SK-N-SH treated with all-trans-retinoic acid at 6 μM for 48 hours (cell line): Measurements from ENCODE around the gene AFG3L2.

Source experiments
- ATAC-seq: fragments of 200-7000 bp; cut with Tn5 transposase; 3 replicates; pipeline ENCODE4 v1.9.1; 2020; ENCODE audit warnings: mild to moderate bottlenecking, moderate library complexity
- ARNTL ChIP-seq: fragments of 450-650 bp; formaldehyde crosslinking; IDR thresholded peaks from 2 replicates; pipeline ENCODE4 v1.5.0; 2020; ENCODE audit warnings: low read depth, mild to moderate bottlenecking, moderate library complexity, borderline replicate concordance
- CREB5 ChIP-seq: fragments of 250-450 bp; sonication (Bioruptor Pico); IDR thresholded peaks from 2 replicates; pipeline ENCODE4 v1.5.1; 2020; ENCODE audit warnings: low read depth, mild to moderate bottlenecking, moderate library complexity
- ISL1 ChIP-seq: fragments of 250-450 bp; sonication (Bioruptor Pico); IDR thresholded peaks from 2 replicates; pipeline ENCODE4 v2.1.2; 2022; ENCODE audit warnings: mild to moderate bottlenecking, moderate library complexity
- RARB ChIP-seq: fragments of 250-450 bp; sonication (Bioruptor Pico); IDR thresholded peaks from 2 replicates; pipeline ENCODE4 v1.8.0; 2021; ENCODE audit warnings: mild to moderate bottlenecking, moderate library complexity
- TCF4 ChIP-seq: fragments of 250-450 bp; sonication (Bioruptor Pico); IDR thresholded peaks from 2 replicates; pipeline ENCODE4 v1.8.0; 2021; ENCODE audit warnings: mild to moderate bottlenecking, moderate library complexity, borderline replicate concordance
- TOX ChIP-seq: fragments of 250-450 bp; sonication (Bioruptor Pico); IDR thresholded peaks from 2 replicates; pipeline ENCODE4 v1.8.0; 2021; ENCODE audit warnings: mild to moderate bottlenecking, moderate library complexity, borderline replicate concordance
- ZFP3 ChIP-seq: fragments of 250-450 bp; sonication (Bioruptor Pico); IDR thresholded peaks from 2 replicates; pipeline ENCODE4 v1.5.0; 2020; ENCODE audit warnings: mild to moderate bottlenecking, moderate library complexity
- ZNF565 ChIP-seq: fragments of 450-650 bp; formaldehyde crosslinking; conservative IDR thresholded peaks from 2 replicates; pipeline ENCODE4 v1.5.0; 2020; ENCODE audit warnings: low read depth, mild to moderate bottlenecking, moderate library complexity
- ZNF8 ChIP-seq: fragments of 450-650 bp; formaldehyde crosslinking; IDR thresholded peaks from 2 replicates; pipeline ENCODE4 v1.5.0; 2020; ENCODE audit warnings: mild to moderate bottlenecking, moderate library complexity
- TF ChIP-seq, protein P1 (sequence below): fragments of 250-450 bp; sonication (Bioruptor Pico); IDR thresholded peaks from 2 replicates; pipeline ENCODE4 v1.8.0; 2021; ENCODE audit warnings: low read depth, mild to moderate bottlenecking, moderate library complexity, borderline replicate concordance
- TF ChIP-seq, protein P2 (sequence below): fragments of 250-450 bp; sonication (Bioruptor Pico); IDR thresholded peaks from 2 replicates; pipeline ENCODE4 v1.5.1; 2021; ENCODE audit warnings: mild to moderate bottlenecking, moderate library complexity

AFG3L2 gene

GRCh38 chr18:12281861-12282260, 95.2 kb downstream of the AFG3L2 start (continued):
- TF ChIP-seq, protein P1, sequence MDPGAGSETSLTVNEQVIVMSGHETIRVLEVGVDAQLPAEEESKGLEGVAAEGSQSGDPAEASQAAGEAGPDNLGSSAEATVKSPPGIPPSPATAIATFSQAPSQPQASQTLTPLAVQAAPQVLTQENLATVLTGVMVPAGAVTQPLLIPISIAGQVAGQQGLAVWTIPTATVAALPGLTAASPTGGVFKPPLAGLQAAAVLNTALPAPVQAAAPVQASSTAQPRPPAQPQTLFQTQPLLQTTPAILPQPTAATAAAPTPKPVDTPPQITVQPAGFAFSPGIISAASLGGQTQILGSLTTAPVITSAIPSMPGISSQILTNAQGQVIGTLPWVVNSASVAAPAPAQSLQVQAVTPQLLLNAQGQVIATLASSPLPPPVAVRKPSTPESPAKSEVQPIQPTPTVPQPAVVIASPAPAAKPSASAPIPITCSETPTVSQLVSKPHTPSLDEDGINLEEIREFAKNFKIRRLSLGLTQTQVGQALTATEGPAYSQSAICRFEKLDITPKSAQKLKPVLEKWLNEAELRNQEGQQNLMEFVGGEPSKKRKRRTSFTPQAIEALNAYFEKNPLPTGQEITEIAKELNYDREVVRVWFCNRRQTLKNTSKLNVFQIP (CRISPR knock-in tag), result no peak
- TF ChIP-seq TOX, result no peak
- TF ChIP-seq, protein P2, sequence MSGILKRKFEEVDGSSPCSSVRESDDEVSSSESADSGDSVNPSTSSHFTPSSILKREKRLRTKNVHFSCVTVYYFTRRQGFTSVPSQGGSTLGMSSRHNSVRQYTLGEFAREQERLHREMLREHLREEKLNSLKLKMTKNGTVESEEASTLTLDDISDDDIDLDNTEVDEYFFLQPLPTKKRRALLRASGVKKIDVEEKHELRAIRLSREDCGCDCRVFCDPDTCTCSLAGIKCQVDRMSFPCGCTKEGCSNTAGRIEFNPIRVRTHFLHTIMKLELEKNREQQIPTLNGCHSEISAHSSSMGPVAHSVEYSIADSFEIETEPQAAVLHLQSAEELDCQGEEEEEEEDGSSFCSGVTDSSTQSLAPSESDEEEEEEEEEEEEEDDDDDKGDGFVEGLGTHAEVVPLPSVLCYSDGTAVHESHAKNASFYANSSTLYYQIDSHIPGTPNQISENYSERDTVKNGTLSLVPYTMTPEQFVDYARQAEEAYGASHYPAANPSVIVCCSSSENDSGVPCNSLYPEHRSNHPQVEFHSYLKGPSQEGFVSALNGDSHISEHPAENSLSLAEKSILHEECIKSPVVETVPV, result no peak
- TF ChIP-seq ARNTL, result no peak

GRCh38 chr18:12279781-12280531, 97.1 kb downstream of the AFG3L2 start:
- TF ChIP-seq CREB5 (CRISPR knock-in tag), result no peak
- no peak for TF ChIP-seq RARB
- no peak for TF ChIP-seq TCF4
- TF ChIP-seq ISL1 (CRISPR knock-in tag), result no peak
- no peak for TF ChIP-seq ZNF565
- TF ChIP-seq ZNF8 (CRISPR knock-in tag), result no peak
- no peak for TF ChIP-seq ZFP3
- TF ChIP-seq, all 23 proteins: peak for 0
- no peak for ATAC-seq
